ENCODE results near the gene ABCC8.

- TF ChIP-seq ZNF263 (CRISPR knock-in tag; IDR thresholded peaks at IDR 0.05; ENCODE audit: low read depth): no peak
- TF ChIP-seq CTCF (IDR thresholded peaks at IDR 0.05): no peak
- no peak for TF ChIP-seq AFF4 (CRISPR knock-in tag; IDR thresholded peaks at IDR 0.05; ENCODE audit: borderline replicate concordance)
- no peak for TF ChIP-seq USF2 (CRISPR knock-in tag; IDR thresholded peaks at IDR 0.05)
- TF ChIP-seq TP53 (CRISPR knock-in tag; IDR thresholded peaks at IDR 0.05): no peak
- no peak for TF ChIP-seq NFATC4 (CRISPR knock-in tag; IDR thresholded peaks at IDR 0.05)
- TF ChIP-seq JUN (CRISPR knock-in tag; IDR thresholded peaks at IDR 0.05): no peak
- no peak for TF ChIP-seq PRDM15 (CRISPR knock-in tag; IDR thresholded peaks at IDR 0.05)
- TF ChIP-seq ZNF232 (CRISPR knock-in tag; IDR thresholded peaks at IDR 0.05): no peak
- TF ChIP-seq TEAD1 (CRISPR knock-in tag; IDR thresholded peaks at IDR 0.05): no peak
- TF ChIP-seq, protein P1, sequence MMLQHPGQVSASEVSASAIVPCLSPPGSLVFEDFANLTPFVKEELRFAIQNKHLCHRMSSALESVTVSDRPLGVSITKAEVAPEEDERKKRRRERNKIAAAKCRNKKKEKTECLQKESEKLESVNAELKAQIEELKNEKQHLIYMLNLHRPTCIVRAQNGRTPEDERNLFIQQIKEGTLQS (CRISPR knock-in tag; conservative IDR thresholded peaks at IDR 0.05): no peak
- TF ChIP-seq NR2C2 (CRISPR knock-in tag; IDR thresholded peaks at IDR 0.05): no peak
- TF ChIP-seq TEAD4 (CRISPR knock-in tag; IDR thresholded peaks at IDR 0.05): no peak
- no peak for TF ChIP-seq ELF4 (CRISPR knock-in tag; IDR thresholded peaks at IDR 0.05; ENCODE audit: low read depth)
These were observed 122.6 kb downstream of the ABCC8 start for GRCh38 chr11:17353821-17354600.

Data from WTC11 (cell line).